ENCODE results near the gene TMTC2.

The TMTC2 gene

DNA sequence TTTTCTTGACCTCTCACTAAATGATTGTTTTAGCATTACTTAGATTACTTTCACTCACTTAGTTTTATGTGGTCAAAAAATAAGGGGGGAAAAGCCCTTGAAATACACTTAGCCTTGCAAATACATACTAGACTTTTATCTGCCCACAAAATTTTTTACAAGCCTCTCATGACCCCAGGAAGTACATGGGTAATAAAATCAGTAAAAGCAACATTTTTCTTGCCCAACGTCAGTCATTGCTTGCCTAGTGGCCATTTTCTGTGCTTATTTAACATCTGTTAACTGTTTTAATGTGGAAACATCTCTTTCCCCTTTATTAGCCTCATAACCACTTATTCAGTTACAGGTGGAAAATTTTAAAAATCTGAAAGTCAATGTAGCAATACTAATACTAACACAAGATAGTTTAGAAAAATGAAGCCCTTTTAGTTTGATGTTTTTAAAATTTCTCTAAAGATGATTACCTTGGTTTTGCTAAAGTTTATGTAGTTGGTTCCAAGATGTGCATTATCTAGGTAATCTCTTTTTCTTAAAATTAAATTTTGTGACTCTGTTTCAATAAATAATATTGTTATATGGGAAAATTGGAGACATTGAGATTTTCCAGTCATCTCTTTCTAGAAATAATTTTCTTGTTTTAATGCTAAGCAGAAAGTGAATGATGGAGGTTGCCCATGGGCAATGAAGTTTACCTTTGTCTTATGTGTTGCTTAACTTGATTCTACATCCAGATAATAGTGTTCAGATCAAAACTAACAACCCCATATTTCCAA, 175.5 kb downstream of the TMTC2 start:
- Histone ChIP-seq H3K79me2 (ENCODE audit: insufficient read depth, low read length) (no peaks in the 10 kb centered on the region), H3K27me3 (ENCODE audit: low read length) (no peaks in the 10 kb centered on the region), H3K9ac (ENCODE audit: low read length) (no peak overlapping the region), H3K36me3 (ENCODE audit: low read length) (no peaks in the 10 kb centered on the region), H4K20me1 (ENCODE audit: low read depth, low read length) (no peaks in the 10 kb centered on the region), H3K4me2 (ENCODE audit: low read depth, low read length, poor library complexity, severe bottlenecking) (no peak overlapping the region), H3K4me3 (ENCODE audit: insufficient read depth, low read length, poor library complexity, severe bottlenecking) (no peak overlapping the region), H3K9me3 (ENCODE audit: insufficient read depth, low read length) (no peaks in the 10 kb centered on the region), H3F3A (ENCODE audit: insufficient read depth) (no peaks in the 10 kb centered on the region), H2AFZ (ENCODE audit: low read depth, low read length, severe bottlenecking) (no peak overlapping the region), H3K27ac (ENCODE audit: low read depth, low read length) (no peak overlapping the region), H3K9me2 (replicated peaks; ENCODE audit: insufficient read depth, low read length) (no peaks in the 10 kb centered on the region)
- TF ChIP-seq, protein P1, sequence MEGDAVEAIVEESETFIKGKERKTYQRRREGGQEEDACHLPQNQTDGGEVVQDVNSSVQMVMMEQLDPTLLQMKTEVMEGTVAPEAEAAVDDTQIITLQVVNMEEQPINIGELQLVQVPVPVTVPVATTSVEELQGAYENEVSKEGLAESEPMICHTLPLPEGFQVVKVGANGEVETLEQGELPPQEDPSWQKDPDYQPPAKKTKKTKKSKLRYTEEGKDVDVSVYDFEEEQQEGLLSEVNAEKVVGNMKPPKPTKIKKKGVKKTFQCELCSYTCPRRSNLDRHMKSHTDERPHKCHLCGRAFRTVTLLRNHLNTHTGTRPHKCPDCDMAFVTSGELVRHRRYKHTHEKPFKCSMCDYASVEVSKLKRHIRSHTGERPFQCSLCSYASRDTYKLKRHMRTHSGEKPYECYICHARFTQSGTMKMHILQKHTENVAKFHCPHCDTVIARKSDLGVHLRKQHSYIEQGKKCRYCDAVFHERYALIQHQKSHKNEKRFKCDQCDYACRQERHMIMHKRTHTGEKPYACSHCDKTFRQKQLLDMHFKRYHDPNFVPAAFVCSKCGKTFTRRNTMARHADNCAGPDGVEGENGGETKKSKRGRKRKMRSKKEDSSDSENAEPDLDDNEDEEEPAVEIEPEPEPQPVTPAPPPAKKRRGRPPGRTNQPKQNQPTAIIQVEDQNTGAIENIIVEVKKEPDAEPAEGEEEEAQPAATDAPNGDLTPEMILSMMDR (IDR thresholded peaks at IDR 0.05; ENCODE audit: insufficient read depth, low read length, poor library complexity, severe bottlenecking), result no peak
- no peak for TF ChIP-seq EZH2phosphoT487 (conservative IDR thresholded peaks at IDR 0.05; ENCODE audit: low read length)

- Histone ChIP-seq H3K4me3 (ENCODE audit: insufficient read depth, low read length, poor library complexity, severe bottlenecking) (no peak overlapping the region), H3F3A (ENCODE audit: insufficient read depth) (no peaks in the 10 kb centered on the region), H3K79me2 (ENCODE audit: insufficient read depth, low read length) (no peaks in the 10 kb centered on the region), H3K4me2 (ENCODE audit: low read depth, low read length, poor library complexity, severe bottlenecking) (no peak overlapping the region), H3K9me2 (replicated peaks; ENCODE audit: insufficient read depth, low read length) (no peaks in the 10 kb centered on the region), H2AFZ (ENCODE audit: low read depth, low read length, severe bottlenecking) (no peak overlapping the region), H3K36me3 (ENCODE audit: low read length) (no peaks in the 10 kb centered on the region), H3K9me3 (ENCODE audit: insufficient read depth, low read length) (no peaks in the 10 kb centered on the region), H3K27me3 (ENCODE audit: low read length) (no peaks in the 10 kb centered on the region), H4K20me1 (ENCODE audit: low read depth, low read length) (no peaks in the 10 kb centered on the region), H3K27ac (ENCODE audit: low read depth, low read length) (no peak overlapping the region), H3K9ac (ENCODE audit: low read length) (no peak overlapping the region)
- TF ChIP-seq EZH2phosphoT487 (conservative IDR thresholded peaks at IDR 0.05; ENCODE audit: low read length), result no peak
- TF ChIP-seq, protein P1 (IDR thresholded peaks at IDR 0.05; ENCODE audit: insufficient read depth, low read length, poor library complexity, severe bottlenecking), result no peak
Observed at GRCh38 chr12:82862876-82863649, 176.4 kb downstream of the TMTC2 start.

DNA sequence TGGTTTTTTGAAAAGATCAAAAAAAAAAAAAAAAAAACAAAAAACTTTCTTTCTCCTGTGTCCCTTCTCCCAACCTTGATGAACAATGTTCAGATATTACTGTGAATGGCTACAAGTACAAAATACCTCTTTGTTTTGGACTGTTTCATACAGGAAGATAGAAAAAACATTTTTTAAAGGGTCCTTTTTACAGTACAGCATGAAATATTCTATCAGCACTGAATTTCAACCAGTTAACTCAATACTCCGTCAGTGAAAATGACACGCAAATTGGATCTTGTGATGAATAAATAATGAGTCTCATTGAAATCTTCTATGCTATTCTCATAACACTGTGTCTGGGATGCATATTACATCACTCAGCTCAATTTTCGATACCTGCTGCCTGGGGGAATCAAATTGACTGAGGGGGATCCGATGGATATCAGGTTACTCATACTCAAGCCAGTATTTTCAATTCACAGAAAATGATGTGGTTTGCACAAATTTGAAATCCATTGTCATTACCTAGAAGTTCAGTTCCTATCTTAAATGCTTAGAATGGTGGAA, 179.6 kb downstream of the TMTC2 start:
- Histone ChIP-seq H4K20me1 (ENCODE audit: low read depth, low read length) (no peaks in the 10 kb centered on the region), H3F3A (ENCODE audit: insufficient read depth) (peaks cover 13% of the 10 kb centered on the region), H3K27me3 (ENCODE audit: low read length) (no peaks in the 10 kb centered on the region), H3K9me3 (ENCODE audit: insufficient read depth, low read length) (no peaks in the 10 kb centered on the region), H3K4me2 (ENCODE audit: low read depth, low read length, poor library complexity, severe bottlenecking) (no peak overlapping the region), H3K36me3 (ENCODE audit: low read length) (no peaks in the 10 kb centered on the region), H3K4me3 (ENCODE audit: insufficient read depth, low read length, poor library complexity, severe bottlenecking) (no peak overlapping the region), H3K9ac (ENCODE audit: low read length) (no peak overlapping the region), H3K27ac (ENCODE audit: low read depth, low read length) (no peak overlapping the region), H2AFZ (ENCODE audit: low read depth, low read length, severe bottlenecking) (no peak overlapping the region), H3K79me2 (ENCODE audit: insufficient read depth, low read length) (no peaks in the 10 kb centered on the region), H3K9me2 (replicated peaks; ENCODE audit: insufficient read depth, low read length) (no peaks in the 10 kb centered on the region)
- TF ChIP-seq, protein P1 (IDR thresholded peaks at IDR 0.05; ENCODE audit: insufficient read depth, low read length, poor library complexity, severe bottlenecking), result no peak
- TF ChIP-seq EZH2phosphoT487 (conservative IDR thresholded peaks at IDR 0.05; ENCODE audit: low read length), result no peak

Measured in SU-DHL-6 (cell line).